B cell (primary cell): ENCODE data around the gene DNAJC11.
"Not testable (repeated sequence)": the region's sequence is repeated elsewhere in the genome, so short reads cannot be mapped to it uniquely, and the experiment has no call there.

Source experiments
- EZH2 ChIP-seq: IDR thresholded peaks from 2 replicates; pipeline ENCODE4 v1.6.1; 2012; ENCODE audit warnings: borderline replicate concordance, low read depth, mild to moderate bottlenecking, moderate library complexity, low read length; ENCODE audit not compliant: insufficient read depth, poor library complexity, severe bottlenecking
- TF ChIP-seq, protein P1 (sequence below): fragments of 200-600 bp; IDR thresholded peaks from one replicate; pipeline ENCODE4 v1.8.0; 2022; ENCODE audit warnings: antibody characterized with exemption, mild to moderate bottlenecking

DNA sequence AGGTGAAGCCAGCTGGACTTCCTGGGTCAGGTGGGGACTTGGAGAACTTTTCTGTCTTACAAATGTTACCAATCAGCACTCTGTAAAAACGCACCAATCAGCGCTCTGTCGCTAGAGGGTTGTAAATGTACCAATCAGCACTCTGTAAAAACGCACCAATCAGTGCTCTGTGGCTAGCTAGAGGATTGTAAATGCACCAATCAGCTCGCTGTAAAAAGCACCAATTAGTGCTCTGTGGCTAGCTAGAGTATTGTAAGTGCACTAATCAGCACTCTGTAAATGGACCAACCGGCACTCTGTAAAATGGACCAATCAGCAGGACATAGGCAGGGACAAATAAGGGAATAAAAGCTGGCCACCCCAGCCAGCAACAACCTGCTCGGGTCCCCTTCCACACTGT, 39.1 kb downstream of the DNAJC11 start:
- TF ChIP-seq, protein P1, sequence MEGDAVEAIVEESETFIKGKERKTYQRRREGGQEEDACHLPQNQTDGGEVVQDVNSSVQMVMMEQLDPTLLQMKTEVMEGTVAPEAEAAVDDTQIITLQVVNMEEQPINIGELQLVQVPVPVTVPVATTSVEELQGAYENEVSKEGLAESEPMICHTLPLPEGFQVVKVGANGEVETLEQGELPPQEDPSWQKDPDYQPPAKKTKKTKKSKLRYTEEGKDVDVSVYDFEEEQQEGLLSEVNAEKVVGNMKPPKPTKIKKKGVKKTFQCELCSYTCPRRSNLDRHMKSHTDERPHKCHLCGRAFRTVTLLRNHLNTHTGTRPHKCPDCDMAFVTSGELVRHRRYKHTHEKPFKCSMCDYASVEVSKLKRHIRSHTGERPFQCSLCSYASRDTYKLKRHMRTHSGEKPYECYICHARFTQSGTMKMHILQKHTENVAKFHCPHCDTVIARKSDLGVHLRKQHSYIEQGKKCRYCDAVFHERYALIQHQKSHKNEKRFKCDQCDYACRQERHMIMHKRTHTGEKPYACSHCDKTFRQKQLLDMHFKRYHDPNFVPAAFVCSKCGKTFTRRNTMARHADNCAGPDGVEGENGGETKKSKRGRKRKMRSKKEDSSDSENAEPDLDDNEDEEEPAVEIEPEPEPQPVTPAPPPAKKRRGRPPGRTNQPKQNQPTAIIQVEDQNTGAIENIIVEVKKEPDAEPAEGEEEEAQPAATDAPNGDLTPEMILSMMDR, result not testable (repeated sequence)
- not testable (repeated sequence) for TF ChIP-seq EZH2
